Ovary (tissue), 3 donors: ENCODE measurements around the gene MBNL1.

Experiments
- CTCF ChIP-seq, 3 donors: fragments of 450-650 bp in 2 of 3; fragments of 200-600 bp in 1 of 3; IDR thresholded peaks; one replicate each; pipeline versions ENCODE4 v1.5.1 to v1.8.0; 2016 to 2022; ENCODE audit warnings: antibody characterized with exemption in 3 of 3, mild to moderate bottlenecking in 1 of 3
- EP300 ChIP-seq: sonication (generic); formaldehyde crosslinking; IDR thresholded peaks from one replicate; pipeline ENCODE4 v1.6.1; 2017; ENCODE audit warnings: antibody characterized with exemption
- POLR2A ChIP-seq: fragments of 450-650 bp; IDR thresholded peaks from one replicate; pipeline ENCODE4 v1.6.1; 2017; ENCODE audit warnings: antibody characterized with exemption, mild to moderate bottlenecking, moderate library complexity
- donor health status: DM: no; HTN: no; CAD: no.

GRCh38 chr3:152360966-152361365 lies 92.2 kb downstream of the MBNL1 start:
- TF ChIP-seq EP300 (no peak), CTCF (IDR thresholded peaks at IDR 0.05) (no peak), POLR2A (no peak)
